NCI-H1930 (cell line): ENCODE measurements around the gene PEMT.

ENCODE experiments used
- DNase-seq, 2 experiments: peaks; one replicate each; lab custom pipeline; 2025; lab: John Stamatoyannopoulos, UW

Gene PEMT

DNA sequence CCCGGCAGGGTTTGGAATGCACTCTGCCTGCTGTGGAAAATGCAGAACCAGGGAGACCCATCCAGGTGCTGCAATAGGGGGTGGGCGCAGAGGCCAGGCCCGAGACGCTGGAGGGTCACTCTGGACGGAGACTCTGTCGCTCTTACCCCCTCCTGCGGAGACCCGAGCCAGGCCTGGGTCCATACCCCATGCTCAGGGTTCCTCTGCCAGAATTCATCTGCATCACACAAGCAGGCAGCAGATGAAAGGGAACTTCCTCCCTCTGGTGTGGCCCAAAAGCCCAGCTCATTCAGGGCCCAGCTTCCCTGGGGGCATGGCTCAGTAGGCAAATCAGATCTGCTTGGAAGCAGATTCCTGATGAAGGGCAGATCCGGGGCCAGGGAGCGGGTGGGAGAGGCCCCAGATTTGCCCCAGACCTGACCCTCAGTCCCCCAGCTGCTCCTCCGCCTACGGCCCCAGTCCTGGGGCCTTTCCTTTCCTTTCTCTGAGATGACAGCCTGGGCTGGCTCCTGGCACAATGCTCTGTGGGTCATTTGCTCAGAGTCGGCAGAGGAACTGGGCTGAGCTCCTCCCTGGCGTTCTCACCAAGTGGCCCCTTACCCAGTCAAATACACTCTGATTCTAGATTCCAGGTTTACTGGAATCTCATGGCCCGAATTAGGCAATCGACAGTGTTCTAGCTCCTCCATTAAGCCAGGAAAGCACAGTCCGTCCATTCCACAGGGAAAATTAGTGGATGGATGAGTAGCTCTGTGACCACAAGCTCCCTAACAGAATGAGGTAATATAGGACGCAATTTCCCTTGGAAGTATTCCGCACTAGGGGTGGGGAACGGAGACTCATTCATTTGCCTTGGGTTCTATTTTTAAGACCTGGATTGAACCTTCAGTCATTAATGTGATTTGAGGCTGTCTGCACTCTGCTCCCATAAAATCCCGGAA is 76.2 kb downstream of the PEMT start:
- DNase-seq, result no peak

DNA sequence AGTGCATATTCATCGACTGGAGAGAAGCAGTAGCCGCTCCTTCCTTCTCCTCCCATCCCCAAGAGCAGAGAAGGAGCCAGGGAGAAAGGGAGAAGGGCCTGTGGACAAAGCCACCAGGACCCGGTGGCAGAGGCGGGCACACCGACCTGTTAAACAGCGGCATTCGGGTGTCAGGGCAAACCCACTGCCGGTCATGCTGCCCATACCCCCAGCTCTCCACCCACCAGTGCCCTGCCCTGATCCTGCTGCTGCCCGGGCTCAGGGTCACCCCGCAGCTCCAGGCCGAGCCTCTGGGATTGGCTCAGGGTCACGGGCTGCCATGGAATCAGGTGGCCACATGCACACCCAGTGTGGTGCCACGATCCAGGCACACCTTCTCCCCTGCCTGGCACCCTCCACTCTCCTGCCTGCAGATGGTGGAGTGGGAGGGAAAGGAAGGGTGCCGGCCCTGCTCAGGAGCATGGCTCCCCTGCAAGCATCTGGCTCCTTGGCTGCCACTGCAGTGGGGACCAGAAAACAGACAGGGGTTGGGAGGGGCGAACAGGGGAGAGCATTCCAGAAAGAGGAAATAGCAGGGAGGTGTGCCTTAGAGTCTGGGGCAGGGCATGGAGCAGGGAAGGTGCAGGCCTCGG is 77.0 kb downstream of the PEMT start:
- no peak for DNase-seq

DNA sequence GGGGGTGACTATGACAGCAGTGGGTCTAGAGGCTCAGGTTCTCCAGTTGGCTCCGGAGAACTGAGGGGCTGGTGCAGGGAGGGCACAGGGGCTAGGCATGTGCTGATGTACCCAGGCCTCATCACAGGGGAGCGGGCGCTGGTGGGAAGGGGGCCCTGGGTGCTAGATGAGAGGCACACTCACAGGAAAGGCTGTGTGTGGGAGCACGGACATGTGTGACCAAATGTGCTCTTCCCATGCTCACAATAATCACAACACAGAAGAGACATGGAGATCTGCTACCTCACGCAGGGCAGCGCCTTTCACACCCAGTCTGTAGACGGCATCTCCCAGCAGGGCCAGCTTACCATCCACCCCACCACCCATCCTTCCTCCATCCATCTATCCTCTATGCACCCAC is 77.9 kb downstream of the PEMT start:
- DNase-seq, result no peak

DNA sequence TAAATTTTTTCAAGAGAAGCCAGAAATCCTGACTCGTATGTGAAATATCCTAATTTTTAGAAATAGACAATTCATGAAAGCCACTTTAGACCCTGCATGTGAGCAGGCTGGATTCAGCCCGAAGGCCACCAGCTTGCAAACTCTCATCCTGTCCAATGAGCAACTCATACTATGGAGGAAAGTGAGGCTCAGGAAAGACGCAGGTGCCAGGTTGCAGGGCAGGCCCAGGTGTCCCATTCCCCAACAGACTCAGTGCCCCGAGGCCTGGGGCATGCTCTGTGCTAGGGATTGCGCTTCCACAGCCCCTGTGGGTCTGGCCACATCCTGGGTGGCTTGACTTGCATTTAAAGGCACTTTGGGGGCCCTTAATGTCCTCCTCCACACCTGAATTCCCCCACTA is 78.6 kb downstream of the PEMT start:
- no peak for DNase-seq

DNA sequence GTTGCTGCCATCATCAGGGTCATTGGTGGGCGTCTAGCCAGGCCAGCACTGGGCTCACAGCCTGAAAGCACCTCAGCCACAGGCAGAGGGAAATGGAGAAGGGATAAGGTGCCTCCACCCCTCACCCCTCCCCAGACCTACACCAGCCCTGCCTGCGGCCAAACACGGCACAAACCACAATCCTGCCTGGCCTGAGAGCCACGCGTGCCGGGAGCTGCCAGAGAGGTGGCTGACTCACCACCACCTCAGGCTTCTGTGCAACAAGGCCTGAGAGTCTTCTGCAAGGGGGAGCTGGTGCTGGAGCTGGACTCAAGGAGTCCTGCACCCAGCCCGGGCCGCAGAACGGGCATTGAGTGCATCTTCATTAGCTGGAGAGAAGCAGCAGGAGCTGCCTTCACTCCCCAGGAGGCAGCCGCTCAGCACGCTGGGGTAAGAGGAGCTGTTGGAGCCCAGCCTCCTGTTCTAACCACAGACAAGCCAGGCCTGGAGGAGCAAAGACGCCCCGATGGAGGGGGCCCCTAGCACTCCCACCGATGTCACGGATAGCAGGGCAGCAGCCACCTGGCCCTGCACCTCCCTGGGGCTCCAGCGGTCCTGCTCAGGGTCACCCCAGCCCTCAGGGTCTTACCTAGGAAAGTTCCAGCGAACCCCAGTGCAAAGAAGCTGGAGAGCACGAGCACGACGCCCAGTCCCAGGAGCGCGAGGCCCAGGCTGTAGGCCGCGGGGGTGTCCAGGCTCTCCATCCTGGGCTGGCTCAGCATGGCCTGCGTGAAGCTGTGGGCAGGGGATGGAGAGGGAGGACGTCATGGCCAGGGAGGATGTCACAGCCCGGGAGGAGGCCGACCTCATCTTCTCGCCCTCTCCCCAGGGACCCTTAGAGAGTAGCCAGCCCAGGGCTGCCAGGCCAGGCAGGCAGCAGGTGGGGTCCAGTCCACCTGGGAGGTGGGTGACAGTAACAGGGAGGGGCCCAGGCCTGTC is 79.3 kb downstream of the PEMT start:
- DNase-seq, result no peak

DNA sequence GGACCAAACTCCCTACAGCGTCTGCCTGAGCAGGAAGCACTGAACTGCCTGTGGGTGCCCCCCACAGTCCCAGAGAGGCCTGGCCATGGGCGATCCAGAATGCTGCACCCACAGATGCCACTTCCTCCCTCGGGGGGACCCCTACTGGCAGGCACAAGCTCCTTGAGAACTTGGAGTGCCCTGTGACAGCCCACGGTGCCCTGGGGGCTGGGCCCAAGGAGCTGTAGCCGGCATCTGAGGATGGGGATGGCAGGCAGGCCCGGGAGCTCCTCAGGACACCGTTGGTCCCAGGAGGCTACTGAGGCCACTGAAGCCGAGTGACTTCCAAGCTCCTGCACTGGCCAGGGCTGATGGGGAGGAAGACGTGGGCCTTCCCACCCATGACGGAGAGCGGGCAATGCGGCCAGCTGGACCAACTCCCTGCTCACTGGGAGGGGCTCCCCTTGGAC is 80.2 kb downstream of the PEMT start:
- no peak for DNase-seq

DNA sequence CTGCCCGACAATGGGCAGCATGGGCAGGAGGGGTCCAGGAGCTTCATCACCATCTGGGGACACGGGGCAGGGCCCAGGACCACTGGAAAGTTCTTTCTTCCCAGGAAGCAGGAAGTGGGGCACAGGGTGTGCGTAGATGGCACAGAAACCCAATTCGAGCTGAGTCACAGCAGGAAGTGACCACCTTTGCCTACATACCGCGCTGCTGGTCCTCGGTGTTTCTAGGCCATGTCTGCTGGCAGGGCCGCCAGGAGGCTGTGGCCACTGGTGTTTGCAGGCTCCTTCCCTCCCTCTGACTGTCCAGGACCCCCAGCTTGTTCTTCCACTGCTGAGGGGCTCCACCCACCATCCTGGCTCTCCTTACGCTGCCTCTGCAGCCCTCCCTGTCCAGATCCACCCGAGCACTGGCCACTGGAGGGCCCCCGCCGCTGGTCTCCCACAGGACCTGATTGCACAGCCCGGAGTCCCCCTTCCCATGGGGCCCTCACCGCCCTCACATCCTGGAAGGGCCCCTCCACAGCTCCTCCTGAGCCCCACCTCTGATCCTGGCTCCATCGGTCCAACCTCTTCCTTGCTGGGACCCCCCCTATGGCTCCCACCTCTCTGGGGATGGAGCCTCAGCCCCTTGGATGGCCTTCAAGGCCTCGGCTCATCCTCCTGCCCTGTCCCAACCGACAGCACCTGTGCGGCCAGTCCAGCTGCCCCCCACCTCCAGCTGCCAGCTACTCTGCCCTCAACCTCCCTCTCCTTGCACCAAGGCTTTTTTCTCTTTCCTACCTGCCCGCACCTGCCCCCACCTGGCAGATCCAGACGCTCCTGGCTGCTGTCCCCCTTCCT is 80.8 kb downstream of the PEMT start:
- DNase-seq, result no peak

DNA sequence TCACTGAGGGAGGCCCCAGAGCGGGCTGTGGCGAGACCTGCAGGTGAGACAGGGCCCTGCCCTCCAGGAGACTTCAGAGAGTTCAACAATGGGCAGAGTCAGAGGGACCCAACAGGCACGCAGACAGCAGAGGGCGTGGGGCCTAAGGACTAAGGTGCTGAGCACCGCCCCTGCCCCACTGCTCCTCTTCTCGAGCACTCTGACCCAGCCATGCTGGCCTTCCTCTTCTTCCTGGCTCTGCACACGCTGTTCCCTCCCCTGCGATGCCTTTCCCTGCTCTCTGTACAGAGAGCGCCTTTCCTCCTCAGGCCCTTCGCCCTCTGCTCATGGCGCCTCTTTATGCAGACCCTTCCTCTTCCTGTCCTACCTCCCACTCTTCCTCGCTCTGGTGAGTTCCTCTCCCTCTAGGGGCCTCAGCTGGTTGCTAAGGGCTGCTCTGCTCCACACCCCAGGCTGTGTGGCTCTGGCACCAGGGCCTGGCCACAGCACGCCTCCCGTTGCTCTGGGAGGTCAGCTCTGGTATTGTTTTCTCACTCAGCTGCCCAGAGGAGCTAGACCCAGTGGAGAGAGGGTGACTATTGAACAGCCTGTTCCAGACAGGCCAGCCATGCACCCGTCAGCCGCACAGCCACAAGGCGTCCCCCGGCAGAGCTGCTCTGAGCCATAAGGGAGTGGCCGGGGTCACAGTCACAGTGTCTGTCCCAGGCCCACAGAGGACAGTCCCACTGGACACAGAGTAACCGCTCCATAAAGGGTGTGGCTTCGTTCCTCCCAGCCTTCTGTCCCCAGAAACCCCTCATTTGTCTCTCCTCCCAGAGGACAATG is 81.7 kb downstream of the PEMT start:
- DNase-seq, result no peak

DNA sequence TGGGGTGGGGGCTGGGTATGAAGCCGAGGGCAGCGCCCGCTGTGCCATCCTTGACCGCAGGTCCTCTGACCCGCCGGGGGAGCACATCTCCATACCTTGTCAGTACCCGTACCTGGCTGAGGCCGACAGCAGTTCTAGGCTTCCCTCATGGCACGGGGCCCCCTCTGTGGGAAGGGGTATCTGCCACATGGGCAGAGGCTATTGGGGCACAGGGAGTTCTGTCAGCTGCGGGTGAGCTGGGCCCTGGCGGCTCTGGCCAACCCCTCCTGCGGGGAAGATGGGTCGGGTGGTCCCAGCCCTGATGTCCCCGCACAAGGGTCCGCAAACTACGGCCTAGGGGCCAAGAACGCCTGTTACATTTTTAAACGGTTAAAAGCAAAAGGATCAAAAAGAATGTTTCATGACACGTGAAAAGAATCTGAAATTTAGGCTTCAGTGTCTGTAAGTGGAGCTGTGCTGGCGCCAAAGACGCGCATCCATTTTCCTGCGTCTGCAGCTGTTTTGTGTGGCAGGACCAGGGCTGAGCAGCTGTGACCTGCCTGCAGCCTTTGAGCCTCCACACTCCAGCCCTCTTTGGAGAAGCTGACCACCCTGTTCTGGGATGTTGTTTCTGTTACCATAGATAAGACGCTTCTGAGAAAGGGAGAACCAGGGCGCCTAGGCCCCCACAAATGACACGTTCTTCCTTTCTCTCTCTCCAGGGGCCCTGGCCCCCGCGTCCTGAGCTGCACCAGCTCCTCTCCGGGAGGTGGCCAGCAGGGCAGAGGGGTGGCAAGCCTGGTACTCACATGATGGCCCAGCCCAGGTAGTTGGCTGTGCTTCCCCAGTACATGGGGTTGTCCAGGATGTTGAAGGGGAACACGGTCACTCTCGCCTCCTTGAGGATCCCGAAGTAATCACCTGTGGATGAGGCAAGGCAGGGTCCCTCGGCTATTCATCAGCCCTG is 82.6 kb downstream of the PEMT start:
- DNase-seq, result no peak

DNA sequence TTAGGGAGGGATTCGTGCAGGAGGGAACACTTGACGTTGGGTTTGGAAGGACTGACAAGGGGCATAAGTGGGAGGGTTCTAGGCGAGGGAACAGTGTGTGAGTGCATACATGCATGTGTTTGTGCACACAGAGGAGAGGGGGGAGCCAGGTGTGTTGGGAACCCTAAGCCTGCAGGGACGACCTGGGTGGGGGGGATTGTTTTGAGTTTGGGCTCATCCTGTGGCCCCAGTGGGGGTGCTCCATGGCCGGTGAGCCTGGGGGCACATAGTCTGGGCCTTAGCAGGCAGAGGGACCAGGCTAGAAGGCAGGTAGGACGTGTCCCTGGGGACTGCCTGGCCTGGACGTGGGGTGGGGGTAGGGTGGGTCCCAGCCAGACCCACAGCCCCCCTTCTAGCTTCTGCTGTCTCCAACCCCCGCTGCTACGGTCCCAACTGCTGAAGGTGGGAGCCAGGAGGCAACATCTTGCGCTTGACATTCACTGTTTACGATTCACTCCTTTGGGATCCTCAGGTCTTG is 83.4 kb downstream of the PEMT start:
- no peak for DNase-seq

DNA sequence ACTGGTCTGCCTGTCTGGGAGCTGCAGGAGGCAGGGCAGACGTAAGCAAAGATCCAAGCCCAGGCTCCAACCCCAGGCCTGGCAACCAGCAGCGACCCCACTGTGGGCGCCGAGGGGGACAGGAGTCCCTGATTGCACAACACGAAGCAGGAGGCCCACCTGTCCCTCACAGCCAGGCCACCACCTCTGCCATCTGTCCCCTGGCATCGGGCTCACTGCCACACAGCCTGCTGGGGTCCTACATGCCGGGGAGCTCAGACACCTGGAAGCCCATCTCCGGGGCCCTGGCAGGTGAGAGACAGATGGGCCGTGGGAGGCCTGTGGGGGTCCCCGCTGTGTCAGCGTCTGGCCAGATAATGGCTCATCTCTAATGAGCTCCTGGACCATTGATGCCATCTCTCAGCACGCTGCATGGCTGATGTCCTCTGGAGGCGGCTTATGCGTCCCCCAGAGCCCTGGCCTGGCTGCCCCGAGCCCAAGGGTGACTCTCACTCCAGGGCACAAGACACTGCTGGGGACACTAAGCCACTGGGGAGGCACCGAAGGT is 84.0 kb downstream of the PEMT start:
- no peak for DNase-seq

DNA sequence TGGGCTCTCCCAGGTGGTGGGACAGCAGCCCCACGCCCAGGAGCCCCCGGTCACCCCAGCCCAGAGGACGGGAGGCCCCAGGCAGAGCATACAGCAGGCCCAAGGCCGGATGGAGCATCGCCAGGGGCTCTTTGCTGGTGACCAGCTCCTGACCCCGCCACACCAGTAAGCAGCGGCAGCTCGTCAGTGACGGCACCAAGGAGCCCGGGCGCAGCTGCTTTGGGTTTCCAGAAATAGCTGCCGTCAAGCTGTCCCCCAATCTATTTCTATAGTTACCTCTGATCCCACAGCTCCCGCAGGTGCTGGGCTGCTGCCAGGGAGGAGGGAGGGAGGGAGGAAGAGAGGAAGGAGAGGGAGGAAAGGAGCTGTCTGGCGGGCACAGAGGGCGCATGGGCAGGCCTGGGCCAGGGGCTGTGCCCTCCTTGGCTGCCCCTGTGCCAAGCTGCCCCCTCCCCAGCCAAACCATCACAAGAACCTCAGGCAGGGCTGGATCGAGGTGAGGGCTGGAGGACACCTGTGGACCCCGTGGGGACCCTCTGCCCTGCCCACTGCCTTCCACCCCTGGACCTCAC is 84.5 kb downstream of the PEMT start:
- DNase-seq, result no peak

DNA sequence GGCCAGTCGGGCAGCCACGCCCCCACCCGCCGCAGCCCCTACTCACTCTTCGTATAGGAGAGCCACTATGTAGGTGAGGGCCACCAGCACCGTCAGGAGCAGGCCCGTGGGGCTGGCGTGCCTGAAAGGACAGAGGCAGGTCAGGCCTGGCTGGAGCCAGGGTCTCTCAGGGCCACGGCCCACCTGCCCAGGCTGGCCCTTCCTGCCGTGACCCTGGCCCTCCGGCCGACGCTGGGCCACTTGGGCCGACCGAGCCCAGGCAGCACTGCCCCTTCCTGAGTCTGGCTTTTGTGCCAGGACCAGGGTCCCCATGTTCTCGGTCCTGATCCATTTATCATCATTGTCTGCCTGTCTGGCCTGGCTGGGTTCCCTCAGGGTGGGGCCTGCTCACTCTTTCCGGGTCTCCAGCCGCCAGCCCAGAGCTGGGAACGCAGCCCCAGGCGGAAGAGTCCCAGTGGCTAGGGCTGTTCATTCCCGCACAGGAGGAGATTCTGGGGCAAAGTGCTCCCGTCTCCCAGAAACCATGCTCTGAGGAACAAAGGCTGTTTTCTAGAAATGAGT is 85.2 kb downstream of the PEMT start:
- DNase-seq, result no peak

DNA sequence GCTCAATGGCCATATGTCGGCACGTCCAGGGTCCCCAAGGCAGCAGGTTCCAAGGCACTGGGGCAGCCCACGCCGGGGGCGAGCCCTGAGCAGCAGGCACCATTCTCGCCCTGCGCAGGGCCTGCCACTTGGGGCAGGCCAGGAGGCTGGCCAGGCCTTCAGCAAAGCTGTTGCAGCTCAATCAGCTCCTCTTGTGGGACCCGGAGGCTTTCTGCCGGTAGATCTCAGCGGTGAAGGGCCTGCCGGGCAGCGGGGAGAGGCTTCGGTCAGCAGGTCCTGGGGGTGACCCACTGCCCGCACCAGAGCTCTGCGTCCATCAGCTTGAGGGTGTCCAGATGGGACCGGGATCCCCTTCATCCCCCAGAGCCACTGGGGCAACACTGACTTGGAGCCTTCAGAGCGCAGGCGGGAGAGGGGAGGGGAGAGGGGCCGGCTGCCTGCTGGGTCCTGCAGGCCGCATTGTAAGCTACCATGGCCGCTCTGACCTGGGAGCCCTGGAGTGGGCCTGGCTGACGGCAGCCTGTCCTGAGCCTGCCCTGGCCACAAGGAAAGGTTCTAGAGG is 85.8 kb downstream of the PEMT start:
- DNase-seq, result no peak

DNA sequence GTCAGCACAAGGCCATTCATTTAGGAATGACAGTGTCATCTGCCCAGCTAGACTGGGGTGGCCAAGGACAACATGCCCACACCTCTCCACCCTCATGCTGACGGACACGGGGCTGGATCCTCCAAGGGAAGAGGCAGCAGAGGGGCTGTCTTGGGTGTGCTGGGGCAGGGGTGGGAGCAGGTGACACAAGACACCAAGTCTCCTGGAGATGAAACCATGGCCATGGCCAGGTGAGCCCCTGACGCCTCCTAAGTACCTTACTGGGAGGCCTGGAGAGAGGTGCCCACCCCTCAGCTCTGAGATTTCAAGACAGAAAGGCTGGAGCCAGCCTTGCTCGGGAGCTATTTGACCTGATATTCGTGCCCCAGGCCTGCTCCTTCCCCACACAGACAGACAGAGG is 86.4 kb downstream of the PEMT start:
- no peak for DNase-seq

DNA sequence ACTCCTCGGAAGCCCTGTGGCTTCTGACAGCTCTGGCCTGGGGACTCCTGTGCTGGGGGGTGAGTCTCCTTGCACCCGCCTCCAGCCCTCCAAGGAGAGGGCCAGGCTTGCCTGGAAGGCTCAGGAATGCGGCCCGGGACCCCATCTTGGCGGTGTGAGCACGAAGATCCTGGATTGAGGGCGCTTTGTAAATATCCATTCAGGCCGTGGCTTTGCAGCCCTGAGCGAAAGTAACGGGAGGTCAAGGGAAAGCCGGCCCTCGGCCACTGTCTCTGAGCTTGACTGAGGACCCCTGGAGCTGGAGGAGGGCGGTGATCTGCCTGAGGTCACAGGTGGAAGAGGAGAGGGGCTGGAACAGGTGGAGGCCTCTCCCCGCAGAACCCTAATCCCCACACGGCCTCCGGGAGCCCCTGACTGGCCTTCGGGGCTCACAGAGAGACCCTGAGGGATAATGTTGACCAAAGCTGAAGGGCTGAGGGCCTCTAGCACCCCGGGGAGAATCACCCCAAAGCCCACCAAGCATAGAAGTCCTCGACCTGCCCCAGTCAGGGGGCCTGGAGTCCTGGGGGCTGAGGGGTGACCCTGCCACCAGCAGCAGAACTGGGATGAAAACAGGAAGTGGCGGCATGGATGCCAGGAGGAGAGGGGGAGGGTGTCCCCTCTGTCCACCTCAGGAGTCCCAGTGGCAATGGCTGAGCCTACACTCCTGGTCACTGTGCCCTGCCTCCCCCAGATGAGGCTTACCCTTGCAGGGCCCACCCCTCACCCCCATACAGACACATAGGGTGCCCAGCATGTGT is 87.0 kb downstream of the PEMT start:
- DNase-seq, result no peak

DNA sequence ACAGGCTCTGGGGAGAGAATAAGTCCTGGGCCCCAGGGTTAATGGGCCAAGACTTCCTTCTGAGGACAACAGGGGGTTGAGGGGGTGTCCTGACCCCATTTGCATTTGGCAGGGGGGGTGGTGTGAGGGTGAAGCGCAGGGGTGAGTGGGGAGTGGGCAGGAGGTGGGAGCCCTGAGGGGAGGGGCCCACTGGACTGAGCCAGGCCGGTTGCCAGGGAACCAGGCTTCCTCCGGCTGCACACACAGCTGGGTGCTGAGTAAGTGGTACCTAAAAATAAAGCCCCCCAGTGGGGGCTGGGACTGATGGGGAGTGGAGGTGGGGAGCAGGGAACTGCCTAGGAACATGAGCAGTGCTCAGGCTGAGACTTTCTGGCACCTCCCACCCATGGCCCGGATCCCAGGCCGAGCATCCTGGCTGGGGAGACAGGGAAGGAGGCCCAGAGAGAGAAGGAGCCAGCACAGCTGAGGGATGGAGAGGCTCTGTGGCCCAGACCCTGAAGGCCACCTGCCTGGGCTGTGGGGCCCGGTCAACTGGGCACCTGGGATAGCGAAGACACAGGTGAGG is 87.9 kb downstream of the PEMT start:
- DNase-seq, result no peak
